NOMO-1 treated with dmso at 0.1 percent for 144 hours (cell line): ENCODE data around the gene MAFF.

Experiments used
- DNase-seq: peaks from one replicate; lab custom pipeline; 2025; ENCODE audit not compliant: unreplicated experiment; lab: John Stamatoyannopoulos, UW

MAFF gene

GRCh38 chr22:38203855-38204514 is 2.2 kb downstream of the MAFF start:
- DNase-seq: no peak

GRCh38 chr22:38204784-38205183 is 3.0 kb downstream of the MAFF start:
- DNase-seq: no peak

- no peak for DNase-seq
These were observed 3.7 kb downstream of the MAFF start for GRCh38 chr22:38205261-38206128.

- no peak for DNase-seq
These were observed 6.2 kb downstream of the MAFF start for GRCh38 chr22:38207898-38208432.

GRCh38 chr22:38208551-38208968 is 6.8 kb downstream of the MAFF start:
- DNase-seq: no peak

- no peak for DNase-seq
These were observed 9.8 kb downstream of the MAFF start for GRCh38 chr22:38211556-38211955.

- no peak for DNase-seq
These were observed 10.6 kb downstream of the MAFF start for GRCh38 chr22:38212442-38212841.

GRCh38 chr22:38213319-38213989 is 11.7 kb downstream of the MAFF start:
- DNase-seq: peak; percentile 84

- DNase-seq: no peak
These were observed 12.2 kb downstream of the MAFF start for GRCh38 chr22:38213990-38214301.

- DNase-seq: peak; percentile 66
These were observed 12.7 kb downstream of the MAFF start for GRCh38 chr22:38214302-38215056.

GRCh38 chr22:38215156-38216038 is 13.6 kb downstream of the MAFF start:
- no peak for DNase-seq

GRCh38 chr22:38218661-38219622 is 17.1 kb downstream of the MAFF start:
- no peak for DNase-seq

GRCh38 chr22:38219632-38220031 is 17.8 kb downstream of the MAFF start:
- no peak for DNase-seq

- DNase-seq: no peak
These were observed 18.4 kb downstream of the MAFF start for GRCh38 chr22:38220163-38220562.

- no peak for DNase-seq
These were observed 19.0 kb downstream of the MAFF start for GRCh38 chr22:38220653-38221386.

GRCh38 chr22:38221407-38221806 is 19.6 kb downstream of the MAFF start:
- no peak for DNase-seq

- no peak for DNase-seq
These were observed 20.4 kb downstream of the MAFF start for GRCh38 chr22:38221908-38222796.
